Ascending aorta (tissue), 2 donors: ENCODE data around the gene RNF222. TPM values are rescaled to one million over a fixed set of nuclear protein-coding genes. Genes with fewer than 3 reads are reported as not detected.
"Not testable (repeated sequence)": the region's sequence is repeated elsewhere in the genome, so short reads cannot be mapped to it uniquely, and the experiment has no call there.

Source experiments
- DNase-seq, 2 donors: peaks; one replicate each; pipeline ENCODE4 v3.0.0-alpha.2; 2019; ENCODE audit warnings: low spot score in 2 of 2
- H3K27ac ChIP-seq, 2 donors: fragments of 200-600 bp; sonication (generic); one replicate each; pipeline ENCODE4 v1.5.1; 2016 to 2017; ENCODE audit warnings: mild to moderate bottlenecking in 1 of 2
- H3K27me3 ChIP-seq: fragments of 200-600 bp; sonication (generic); one replicate; pipeline ENCODE4 v1.5.1; 2017
- H3K36me3 ChIP-seq, 2 donors: fragments of 200-600 bp; sonication (generic); one replicate each; pipeline ENCODE4 v1.5.1; 2016
- H3K4me1 ChIP-seq, 2 donors: fragments of 200-600 bp; sonication (generic); one replicate each; pipeline ENCODE4 v1.5.1; 2016 to 2017; ENCODE audit warnings: mild to moderate bottlenecking in 1 of 2
- H3K4me3 ChIP-seq, 2 donors: fragments of 200-600 bp; sonication (generic); one replicate each; pipeline ENCODE4 v1.5.1; 2016 to 2017; ENCODE audit warnings: mild to moderate bottlenecking in 1 of 2
- H3K9me3 ChIP-seq, 2 donors: fragments of 200-600 bp; sonication (generic); one replicate each; pipeline ENCODE4 v1.5.1; 2016
- CTCF ChIP-seq, 3 experiments: fragments of 200-600 bp in 2 of 3; fragments of 450-650 bp in 1 of 3; sonication (generic) in 2 of 3; IDR thresholded peaks; one replicate each; pipeline ENCODE4 v1.5.1; 2016 to 2019; ENCODE audit warnings: antibody characterized with exemption in 3 of 3, mild to moderate bottlenecking in 1 of 3, moderate library complexity in 1 of 3
- intact Hi-C: fragments of 100-400 bp; cut with DNase I; formaldehyde crosslinking; loops from one replicate; pipeline ENCODE4 v1.15.1; 2023
- total RNA-seq: library from RNA; depleted of rRNA; stranded (reverse); fragments of >200 nt; gene quantifications from one replicate; pipeline ENCODE4 v1.1.0, GENCODE V29; 2016

RNF222 gene
- total RNA-seq, 1 donor from 2014 or later = not detected

- no peaks in the 10 kb centered on the region for H3K9me3 ChIP-seq
- peaks cover 35 to 48% of the 10 kb centered on the region in 2 donors for H3K36me3 ChIP-seq
- H3K4me1 ChIP-seq = peaks cover 20 to 28% of the 10 kb centered on the region in 2 donors
- H3K4me3 ChIP-seq = no peak overlapping the region
- no peak overlapping the region for H3K27ac ChIP-seq
- intact Hi-C loops = loop anchor here (10.0 kb wide), 3 partner anchors 155 to 515 kb away; no protein-coding TSS in a partner anchor
- no peak for TF ChIP-seq CTCF (IDR thresholded peaks at IDR 0.05)
- no peak for DNase-seq
- no peaks in the 10 kb centered on the region for H3K27me3 ChIP-seq
Measured at GRCh38 chr17:8380049-8380448, 17.6 kb downstream of the RNF222 start.

- H3K27me3 ChIP-seq, H3K4me3 ChIP-seq, DNase-seq, H3K27ac ChIP-seq, intact Hi-C loops, H3K9me3 ChIP-seq: not testable (repeated sequence)
- Histone ChIP-seq H3K36me3 (peaks cover 35 to 48% of the 10 kb centered on the region in 2 donors), H3K4me1 (peaks cover 19 to 22% of the 10 kb centered on the region in 2 donors)
Measured at GRCh38 chr17:8378117-8378516, 19.5 kb downstream of the RNF222 start.

- intact Hi-C loops = no loop called here
- peaks cover 35 to 48% of the 10 kb centered on the region in 2 donors for H3K36me3 ChIP-seq
- DNase-seq = no peak
- no peak for TF ChIP-seq CTCF (IDR thresholded peaks at IDR 0.05)
- peaks cover 19 to 22% of the 10 kb centered on the region in 2 donors for H3K4me1 ChIP-seq
- no peaks in the 10 kb centered on the region for H3K27me3 ChIP-seq
- H3K27ac ChIP-seq = peak overlapping the region in 1 of 2 donors; percentile 79
- no peaks in the 10 kb centered on the region for H3K9me3 ChIP-seq
- no peak overlapping the region for H3K4me3 ChIP-seq
Measured at GRCh38 chr17:8377422-8377821, 20.2 kb downstream of the RNF222 start.

- H3K36me3 ChIP-seq = peaks cover 33 to 47% of the 10 kb centered on the region in 2 donors
Measured at GRCh38 chr17:8376271-8377067, 21.2 kb downstream of the RNF222 start, which contains the start of gene KRABD2. KRABD2 (minus strand) TSS chr17:8376704.

GRCh38 chr17:8375738-8376259 lies 21.8 kb downstream of the RNF222 start:
- Histone ChIP-seq H3K27me3 (no peaks in the 10 kb centered on the region), H3K27ac (peak overlapping the region; percentile 67 to 79), H3K4me1 (peaks cover 10 to 14% of the 10 kb centered on the region in 2 donors), H3K9me3 (no peaks in the 10 kb centered on the region), H3K4me3 (peak overlapping the region; percentile 68 to 74), H3K36me3 (peaks cover 28 to 40% of the 10 kb centered on the region in 2 donors)
- no peak for TF ChIP-seq CTCF (IDR thresholded peaks at IDR 0.05)
- intact Hi-C loops = no loop called here
- no peak for DNase-seq

More at GRCh38 chr17:8376271-8377067, 21.2 kb downstream of the RNF222 start, which contains the start of gene KRABD2:
- intact Hi-C loops = no loop called here
- Histone ChIP-seq H3K27me3 (no peaks in the 10 kb centered on the region), H3K4me1 (peaks cover 15 to 16% of the 10 kb centered on the region in 2 donors), H3K27ac (peak within 1 kb of the TSS; percentile 67 to 79), H3K9me3 (no peaks in the 10 kb centered on the region), H3K4me3 (peak within 1 kb of the TSS; percentile 68 to 74)
- peak; percentile 30 to 92 for DNase-seq
- peak; percentile 20 to 61 (median 59) for TF ChIP-seq CTCF (IDR thresholded peaks at IDR 0.05)

GRCh38 chr17:8373856-8374255 lies 23.8 kb downstream of the RNF222 start:
- H3K9me3 ChIP-seq, DNase-seq, H3K4me3 ChIP-seq, H3K27ac ChIP-seq, intact Hi-C loops, H3K27me3 ChIP-seq: not testable (repeated sequence)
- Histone ChIP-seq H3K4me1 (peaks cover 9 to 11% of the 10 kb centered on the region in 2 donors), H3K36me3 (peaks cover 13 to 33% of the 10 kb centered on the region in 2 donors)
